HG02623 (cell line): ENCODE data around the gene LRRC75A.

Experiments used
- ATAC-seq: cut with Tn5 transposase; IDR thresholded peaks from one replicate; pipeline ENCODE4 v1.9.1; 2021; ENCODE audit warnings: moderate library complexity; ENCODE audit not compliant: unreplicated experiment

The LRRC75A gene

GRCh38 chr17:16473044-16474011 lies 18.7 kb downstream of the LRRC75A start:
- no peak for ATAC-seq

GRCh38 chr17:16472539-16472938 lies 19.5 kb downstream of the LRRC75A start:
- no peak for ATAC-seq

- ATAC-seq, result no peak
These were observed 20.7 kb downstream of the LRRC75A start for GRCh38 chr17:16471295-16471694.

GRCh38 chr17:16470265-16470664 lies 21.7 kb downstream of the LRRC75A start:
- ATAC-seq, result no peak

- no peak for ATAC-seq
These were observed 23.5 kb downstream of the LRRC75A start for GRCh38 chr17:16468428-16468992.

- no peak for ATAC-seq
These were observed 24.1 kb downstream of the LRRC75A start for GRCh38 chr17:16467886-16468285.

GRCh38 chr17:16467044-16467443 lies 24.9 kb downstream of the LRRC75A start:
- no peak for ATAC-seq

- no peak for ATAC-seq
These were observed 25.6 kb downstream of the LRRC75A start for GRCh38 chr17:16466407-16466806.

GRCh38 chr17:16465861-16466338 lies 26.1 kb downstream of the LRRC75A start:
- no peak for ATAC-seq

- no peak for ATAC-seq
These were observed 27.0 kb downstream of the LRRC75A start for GRCh38 chr17:16465052-16465312.

- no peak for ATAC-seq
These were observed 27.5 kb downstream of the LRRC75A start for GRCh38 chr17:16464303-16465051.

GRCh38 chr17:16463358-16464302 lies 28.4 kb downstream of the LRRC75A start:
- no peak for ATAC-seq

GRCh38 chr17:16462070-16462864 lies 29.7 kb downstream of the LRRC75A start:
- ATAC-seq, result no peak

- ATAC-seq, result no peak
These were observed 30.5 kb downstream of the LRRC75A start for GRCh38 chr17:16461606-16461866.

- no peak for ATAC-seq
These were observed 31.0 kb downstream of the LRRC75A start for GRCh38 chr17:16460796-16461605.

GRCh38 chr17:16459855-16460550 lies 32.0 kb downstream of the LRRC75A start:
- ATAC-seq, result no peak

GRCh38 chr17:16459271-16459670 lies 32.7 kb downstream of the LRRC75A start:
- ATAC-seq, result no peak

- ATAC-seq, result no peak
These were observed 35.2 kb downstream of the LRRC75A start for GRCh38 chr17:16456742-16457316.
